GM12892 (cell line): ENCODE data around the gene SCARB2.
"Not testable (repeated sequence)": the region's sequence is repeated elsewhere in the genome, so short reads cannot be mapped to it uniquely, and the experiment has no call there.

Source experiments
- POLR2A ChIP-seq: IDR thresholded peaks from 2 replicates; pipeline ENCODE4 v1.6.1; 2011; ENCODE audit warnings: low read depth, low read length, control low read depth
- POLR2AphosphoS5 ChIP-seq: IDR thresholded peaks from 2 replicates; pipeline ENCODE4 v1.6.1; 2011; ENCODE audit warnings: low read depth, low read length, control low read depth
- TAF1 ChIP-seq: IDR thresholded peaks from 2 replicates; pipeline ENCODE4 v1.6.1; 2011; ENCODE audit warnings: low read depth, mild to moderate bottlenecking, control low read depth, low read length, borderline replicate concordance

DNA sequence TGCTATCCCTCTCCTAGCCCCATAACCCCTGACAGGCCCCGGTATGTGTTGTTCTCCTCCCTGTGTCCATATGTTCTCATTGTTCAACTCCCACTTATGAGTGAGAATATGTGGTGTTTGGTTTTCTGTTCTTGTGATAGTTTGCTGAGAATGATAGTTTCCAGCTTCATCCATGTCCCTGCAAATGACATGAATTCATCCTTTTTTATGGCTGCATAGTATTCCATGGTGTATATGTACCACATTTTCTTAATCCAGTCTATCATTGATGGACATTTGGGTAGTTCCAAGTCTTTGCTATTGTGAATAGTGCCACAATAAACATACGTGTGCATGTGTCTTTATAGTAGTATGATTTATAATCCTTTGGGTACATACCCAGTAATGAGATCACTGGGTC lies 30.3 kb upstream of the SCARB2 start:
- not testable (repeated sequence) for TF ChIP-seq POLR2A, TAF1, POLR2AphosphoS5
